B cell (primary cell): ENCODE results near the gene CBX8. TPM values are rescaled to one million over a fixed set of nuclear protein-coding genes. Genes with fewer than 3 reads are reported as not detected.

Experiments
- ATAC-seq: fragments of 200-7000 bp; cut with Tn5 transposase; one replicate; pipeline ENCODE4 v1.10.0; 2021; ENCODE audit warnings: low read depth, mild to moderate bottlenecking, moderate number of reproducible peaks, moderate library complexity
- CTCF ChIA-PET: fragments of 350-600 bp; sonication (Branson Sonifier 250); formaldehyde crosslinking; loops from one replicate; lab custom pipeline; 2021; ENCODE audit warnings: antibody characterized with exemption, inconsistent platforms; lab: Charles Lee
- POLR2A ChIA-PET: fragments of 350-600 bp; sonication (Branson Sonifier 250); formaldehyde crosslinking; loops from one replicate; lab custom pipeline; 2021; ENCODE audit warnings: antibody characterized with exemption; lab: Charles Lee
- DNase-seq: peaks from one replicate; pipeline ENCODE4 v3.0.0; 2013
- H2AFZ ChIP-seq: 2 replicates; pipeline ENCODE4 v1.6.1; 2012; ENCODE audit warnings: mild to moderate bottlenecking, low read depth, low read length; ENCODE audit not compliant: insufficient read depth, poor library complexity, severe bottlenecking
- H3K27ac ChIP-seq, 2 donors: 1 replicate in 1 of 2; 2 replicates in 1 of 2; pipeline ENCODE4 v1.5.1; 2012 to 2013; ENCODE audit warnings: low read length in 2 of 2, mild to moderate bottlenecking in 2 of 2, moderate library complexity in 1 of 2
- H3K27me3 ChIP-seq, 4 experiments: fragments of 200-600 bp in 1 of 4; sonication (generic) in 1 of 4; replicated peaks in 1 of 4; 1 replicate in 2 of 4; 2 replicates in 2 of 4; pipeline versions ENCODE4 v1.6.1 to v1.7.0; 2013 to 2016; ENCODE audit warnings: low read length in 3 of 4, mild to moderate bottlenecking in 2 of 4, mixed read lengths in 1 of 4, moderate library complexity in 1 of 4; ENCODE audit not compliant: insufficient read depth in 4 of 4, control insufficient read depth in 3 of 4; ENCODE audit errors: control extremely low read depth in 1 of 4
- H3K36me3 ChIP-seq, 2 experiments: replicated peaks in 1 of 2; 1 replicate in 1 of 2; 2 replicates in 1 of 2; pipeline versions ENCODE4 v1.6.1 to v1.7.1; 2013; ENCODE audit warnings: low read length in 1 of 2; ENCODE audit not compliant: insufficient read depth in 2 of 2, control insufficient read depth in 1 of 2; ENCODE audit errors: control extremely low read depth in 1 of 2, extremely low read depth in 1 of 2
- H3K4me1 ChIP-seq, 2 donors: fragments of 200-600 bp in 1 of 2; sonication (generic) in 1 of 2; 1 replicate in 1 of 2; 2 replicates in 1 of 2; pipeline versions ENCODE4 v1.5.1 to v1.6.1; 2013 to 2017; ENCODE audit warnings: low read length in 2 of 2; ENCODE audit not compliant: control insufficient read depth in 2 of 2, insufficient read depth in 2 of 2
- H3K4me2 ChIP-seq: replicated peaks from 2 replicates; pipeline ENCODE3; 2012; ENCODE audit warnings: mild to moderate bottlenecking, low read depth, low read length; ENCODE audit not compliant: poor library complexity, severe bottlenecking
- H3K4me3 ChIP-seq, 5 experiments: fragments of 200-600 bp in 1 of 5; sonication (generic) in 1 of 5; 1 replicate in 3 of 5; 2 replicates in 2 of 5; pipeline versions ENCODE4 v1.5.1 to v1.7.0; 2011 to 2016; ENCODE audit warnings: low read length in 4 of 5, mild to moderate bottlenecking in 4 of 5, low read depth in 2 of 5, control low read depth in 1 of 5, moderate library complexity in 1 of 5; ENCODE audit not compliant: insufficient read depth in 1 of 5; ENCODE audit errors: control extremely low read depth in 1 of 5, extremely low read depth in 1 of 5
- H3K79me2 ChIP-seq: fragments of 200-600 bp; sonication (generic); one replicate; pipeline ENCODE4 v1.6.0; 2016; ENCODE audit warnings: low read length; ENCODE audit not compliant: control insufficient read depth, insufficient read depth
- H3K9ac ChIP-seq: fragments of 200-600 bp; sonication (generic); 2 replicates; pipeline ENCODE4 v1.6.1; 2017; ENCODE audit warnings: mild to moderate bottlenecking, low read length, moderate library complexity
- H3K9me3 ChIP-seq, 3 donors: one replicate each; pipeline versions ENCODE4 v1.6.1 to v1.7.1; 2013; ENCODE audit warnings: low read length in 2 of 3; ENCODE audit not compliant: control insufficient read depth in 2 of 3, insufficient read depth in 1 of 3; ENCODE audit errors: control extremely low read depth in 1 of 3
- H4K20me1 ChIP-seq: 2 replicates; pipeline ENCODE4 v1.6.0; 2012; ENCODE audit warnings: mild to moderate bottlenecking, low read length; ENCODE audit not compliant: insufficient read depth, control insufficient read depth, poor library complexity, severe bottlenecking
- H3K27ac Mint-ChIP-seq: one replicate; pipeline ENCODE4 v1.8.0; 2021; ENCODE audit warnings: mixed read lengths
- H3K27me3 Mint-ChIP-seq: one replicate; pipeline ENCODE4 v1.8.0; 2021; ENCODE audit warnings: mixed read lengths
- H3K4me1 Mint-ChIP-seq: one replicate; pipeline ENCODE4 v1.8.0; 2021; ENCODE audit warnings: mixed read lengths
- H3K4me3 Mint-ChIP-seq: one replicate; pipeline ENCODE4 v1.8.0; 2021; ENCODE audit warnings: mixed read lengths
- H3K9me3 Mint-ChIP-seq: one replicate; pipeline ENCODE4 v1.8.0; 2022; ENCODE audit warnings: mixed read lengths; ENCODE audit not compliant: insufficient read depth
- EZH2 ChIP-seq: IDR thresholded peaks from 2 replicates; pipeline ENCODE4 v1.6.1; 2012; ENCODE audit warnings: borderline replicate concordance, low read depth, mild to moderate bottlenecking, moderate library complexity, low read length; ENCODE audit not compliant: insufficient read depth, poor library complexity, severe bottlenecking
- WGBS: methylation state at CpG from one replicate; pipeline ENCODE4 v1.1.5; 2013; ENCODE audit warnings: missing lambda C conversion rate; ENCODE audit not compliant: insufficient coverage; 5-methylcytosine and 5-hydroxymethylcytosine counted together
- intact Hi-C: fragments of 100-400 bp; cut with micrococcal nuclease; formaldehyde crosslinking; loops from one replicate; pipeline ENCODE4 v1.10.0; 2022
- polyA plus RNA-seq: library from polyadenylated mRNA; depleted of rRNA; stranded (reverse); fragments of >200 nt; gene quantifications from 2 replicates; pipeline ENCODE4 v1.2.3, GENCODE V29; 2012
- total RNA-seq, 2 donors: library from RNA; stranded (reverse); fragments of 120-200 nt in 1 of 2; gene quantifications; 1 replicate in 1 of 2; 2 replicates in 1 of 2; pipeline versions ENCODE4 v1.2.3 to v1.2.4, GENCODE V29; 2013 to 2022
- TF ChIP-seq, protein P1 (sequence below): fragments of 200-600 bp; IDR thresholded peaks from one replicate; pipeline ENCODE4 v1.8.0; 2022; ENCODE audit warnings: antibody characterized with exemption, mild to moderate bottlenecking

Gene CBX8
- total and polyA plus RNA-seq, 2 donors (not counting 1 experiment from before 2014, with no cell fraction given), result 0.31 to 6.8 TPM

DNA sequence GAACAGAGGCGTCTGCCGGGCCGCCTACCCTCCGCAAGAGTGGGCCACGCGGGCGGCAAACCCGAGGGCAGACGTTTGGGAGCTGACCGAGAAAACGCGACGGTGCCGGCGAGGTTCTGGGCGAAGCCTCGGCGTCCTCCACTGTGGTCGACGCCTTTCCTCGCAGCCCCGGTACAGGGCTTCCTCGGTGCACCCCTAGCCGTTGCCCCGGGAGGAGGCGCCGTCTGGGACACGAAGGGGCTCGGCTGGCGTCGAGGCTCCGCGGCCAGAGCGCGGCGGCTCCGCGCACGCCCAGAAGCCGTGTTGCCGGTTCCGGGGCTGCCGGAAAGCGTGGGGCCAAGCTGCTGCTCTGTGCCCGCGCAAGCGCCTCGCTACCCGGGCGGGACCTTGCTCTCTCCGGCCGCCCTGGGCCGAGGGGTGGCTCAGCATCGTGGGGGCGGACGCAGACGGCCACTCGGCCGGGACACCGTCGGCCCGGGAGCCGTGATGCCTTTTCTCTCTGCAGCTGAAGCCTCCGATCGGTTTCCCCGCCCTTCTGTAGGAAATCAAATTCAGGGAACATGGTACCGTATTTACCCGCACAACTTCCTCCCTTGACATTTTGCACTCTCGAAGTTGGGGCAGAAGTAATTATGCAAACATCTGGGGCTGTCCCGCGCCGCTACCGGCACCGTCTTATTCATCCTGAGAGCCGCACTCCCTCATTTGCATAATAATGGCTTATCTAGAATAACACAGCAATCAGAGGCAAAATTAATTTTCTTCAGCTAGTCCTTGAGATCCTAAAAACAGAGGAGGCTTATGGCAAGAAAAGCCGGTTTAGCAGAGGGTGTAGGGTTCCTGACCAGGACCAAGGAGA lies 7.3 kb upstream of the CBX8 start:
- Histone ChIP-seq H3K4me1 (peaks cover 49 to 92% of the 10 kb centered on the region in 2 donors), H3K4me3 (peak overlapping the region in 3 of 5 experiments; percentile 31 to 42 (median 36)), H3K36me3 (no peaks in the 10 kb centered on the region), H3K9ac (peak overlapping the region; percentile 57), H3K27ac (no peak overlapping the region), H3K9me3 (peaks cover 0 to 99% (median 27%) of the 10 kb centered on the region in 3 donors), H4K20me1 (peaks cover 53% of the 10 kb centered on the region), H3K27me3 (peaks cover 0 to 98% (median 84%) of the 10 kb centered on the region in 4 experiments), H3K79me2 (no peaks in the 10 kb centered on the region), H3K4me2 (peak overlapping the region; percentile 80), H2AFZ (peak overlapping the region; percentile 36)
- peak; percentile 86 for DNase-seq
- Mint-ChIP-seq H3K4me1 (peaks cover 36% of the 10 kb centered on the region), H3K4me3 (peak overlapping the region; percentile 84), H3K27me3 (peaks cover 65% of the 10 kb centered on the region), H3K9me3 (peaks cover 3% of the 10 kb centered on the region), H3K27ac (peak overlapping the region; percentile 89)
- ATAC-seq, result peak; percentile 85
- CTCF ChIA-PET, result interaction anchor here (0.5 to 3.2 kb wide), 8 partner anchors 8 to 194 kb away, joined by 3 to 13 read pairs (median 4); partner anchors contain the start of gene CBX4
- intact Hi-C loops, result loop anchor here (1.0 to 2.0 kb wide), 2 partner anchors 8 to 35 kb away; partner anchors contain the start of gene CBX4
- no peak for TF ChIP-seq EZH2
- TF ChIP-seq, protein P1, sequence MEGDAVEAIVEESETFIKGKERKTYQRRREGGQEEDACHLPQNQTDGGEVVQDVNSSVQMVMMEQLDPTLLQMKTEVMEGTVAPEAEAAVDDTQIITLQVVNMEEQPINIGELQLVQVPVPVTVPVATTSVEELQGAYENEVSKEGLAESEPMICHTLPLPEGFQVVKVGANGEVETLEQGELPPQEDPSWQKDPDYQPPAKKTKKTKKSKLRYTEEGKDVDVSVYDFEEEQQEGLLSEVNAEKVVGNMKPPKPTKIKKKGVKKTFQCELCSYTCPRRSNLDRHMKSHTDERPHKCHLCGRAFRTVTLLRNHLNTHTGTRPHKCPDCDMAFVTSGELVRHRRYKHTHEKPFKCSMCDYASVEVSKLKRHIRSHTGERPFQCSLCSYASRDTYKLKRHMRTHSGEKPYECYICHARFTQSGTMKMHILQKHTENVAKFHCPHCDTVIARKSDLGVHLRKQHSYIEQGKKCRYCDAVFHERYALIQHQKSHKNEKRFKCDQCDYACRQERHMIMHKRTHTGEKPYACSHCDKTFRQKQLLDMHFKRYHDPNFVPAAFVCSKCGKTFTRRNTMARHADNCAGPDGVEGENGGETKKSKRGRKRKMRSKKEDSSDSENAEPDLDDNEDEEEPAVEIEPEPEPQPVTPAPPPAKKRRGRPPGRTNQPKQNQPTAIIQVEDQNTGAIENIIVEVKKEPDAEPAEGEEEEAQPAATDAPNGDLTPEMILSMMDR, result no peak
- POLR2A ChIA-PET, result interaction anchor here (1.2 to 1.8 kb wide), 4 partner anchors 9 to 34 kb away, joined by 4 to 6 read pairs (median 4); partner anchors contain the start of gene CBX4
- 4% methylated on average over 75 of the region's 76 CpGs for WGBS
